Activated CD4-positive, alpha-beta T cell treated with anti-CD3 and anti-CD28 coated beads, Interleukin-2, amount 10 ng/mL, durations not matched to agents 7 days and 5 days (primary cell): ENCODE results near the gene MRGPRE. TPM values are rescaled to one million over a fixed set of nuclear protein-coding genes. Genes with fewer than 3 reads are reported as not detected.

Experiments used
- CTCF ChIA-PET: fragments of 350-600 bp; sonication (Branson Sonifier 250); formaldehyde crosslinking; loops from one replicate; lab custom pipeline; 2021; ENCODE audit warnings: antibody characterized with exemption; lab: Charles Lee
- POLR2A ChIA-PET: fragments of 350-600 bp; sonication (Branson Sonifier 250); formaldehyde crosslinking; loops from one replicate; lab custom pipeline; 2021; ENCODE audit warnings: antibody characterized with exemption; lab: Charles Lee
- DNase-seq: peaks from one replicate; pipeline ENCODE4 v3.0.0-alpha.2; 2020
- H3K27ac Mint-ChIP-seq: one replicate; pipeline ENCODE4 v1.8.0; 2021; ENCODE audit warnings: mild to moderate bottlenecking, moderate library complexity, mixed read lengths
- H3K27me3 Mint-ChIP-seq: one replicate; pipeline ENCODE4 v1.8.0; 2021; ENCODE audit warnings: mixed read lengths
- H3K36me3 Mint-ChIP-seq: one replicate; pipeline ENCODE4 v1.8.0; 2021; ENCODE audit warnings: low read depth, mixed read lengths
- H3K4me1 Mint-ChIP-seq: one replicate; pipeline ENCODE4 v1.8.0; 2021; ENCODE audit warnings: mixed read lengths
- H3K4me3 Mint-ChIP-seq: one replicate; pipeline ENCODE4 v1.8.0; 2021; ENCODE audit warnings: mild to moderate bottlenecking, moderate library complexity, mixed read lengths
- H3K9me3 Mint-ChIP-seq: one replicate; pipeline ENCODE4 v1.8.0; 2021; ENCODE audit warnings: mixed read lengths
- total RNA-seq, 2 experiments: library from RNA; stranded (reverse); gene quantifications; one replicate each; pipeline ENCODE4 v1.2.3, GENCODE V29; 2021

Gene MRGPRE
- total RNA-seq, 2 experiments from 2014 or later: not detected

GRCh38 chr11:3232956-3233355 is 739 bp upstream of the MRGPRE start:
- Mint-ChIP-seq H3K27me3 (no peaks in the 10 kb centered on the region), H3K9me3 (no peaks in the 10 kb centered on the region), H3K4me1 (no peaks in the 10 kb centered on the region), H3K27ac (no peak overlapping the region), H3K4me3 (no peak overlapping the region), H3K36me3 (no peaks in the 10 kb centered on the region)
- no peak for DNase-seq
- CTCF ChIA-PET: no interaction called here
- POLR2A ChIA-PET: no interaction called here

- no peak overlapping the region for H3K27ac Mint-ChIP-seq
- H3K27me3 Mint-ChIP-seq: no peaks in the 10 kb centered on the region
- no peaks in the 10 kb centered on the region for H3K36me3 Mint-ChIP-seq
Observed at GRCh38 chr11:3231550-3231850, 717 bp downstream of the MRGPRE start.

GRCh38 chr11:3230636-3231549 is 1.3 kb downstream of the MRGPRE start:
- Mint-ChIP-seq H3K27me3 (no peaks in the 10 kb centered on the region), H3K27ac (no peak overlapping the region), H3K4me3 (no peak overlapping the region), H3K4me1 (no peaks in the 10 kb centered on the region), H3K9me3 (no peaks in the 10 kb centered on the region), H3K36me3 (no peaks in the 10 kb centered on the region)
- POLR2A ChIA-PET: no interaction called here
- DNase-seq: no peak
- CTCF ChIA-PET: no interaction called here

More at GRCh38 chr11:3231550-3231850, 717 bp downstream of the MRGPRE start:
- no peak overlapping the region for H3K4me3 Mint-ChIP-seq
- CTCF ChIA-PET: no interaction called here
- H3K4me1 Mint-ChIP-seq: no peaks in the 10 kb centered on the region
- POLR2A ChIA-PET: no interaction called here
- H3K9me3 Mint-ChIP-seq: no peaks in the 10 kb centered on the region
- DNase-seq: no peak

GRCh38 chr11:3229673-3230630 is 2.3 kb downstream of the MRGPRE start:
- no peak overlapping the region for H3K4me3 Mint-ChIP-seq
- ChIA-PET POLR2A (no interaction called here), CTCF (no interaction called here)
- no peaks in the 10 kb centered on the region for H3K36me3 Mint-ChIP-seq
- DNase-seq: no peak
- no peaks in the 10 kb centered on the region for H3K27me3 Mint-ChIP-seq
- H3K27ac Mint-ChIP-seq: no peak overlapping the region
- no peaks in the 10 kb centered on the region for H3K9me3 Mint-ChIP-seq
- no peaks in the 10 kb centered on the region for H3K4me1 Mint-ChIP-seq

GRCh38 chr11:3228445-3228829 is 3.8 kb downstream of the MRGPRE start:
- Mint-ChIP-seq H3K4me1 (no peaks in the 10 kb centered on the region), H3K36me3 (no peaks in the 10 kb centered on the region), H3K4me3 (no peak overlapping the region), H3K27ac (no peak overlapping the region), H3K9me3 (no peaks in the 10 kb centered on the region), H3K27me3 (peaks cover 2% of the 10 kb centered on the region)
- no peak for DNase-seq
- POLR2A ChIA-PET: no interaction called here
- CTCF ChIA-PET: interaction anchor here (1.1 kb wide), 1 partner anchor 572 kb away, joined by 3 read pairs; no protein-coding TSS in a partner anchor

GRCh38 chr11:3227568-3228444 is 4.4 kb downstream of the MRGPRE start:
- Mint-ChIP-seq H3K27me3 (peaks cover 5% of the 10 kb centered on the region), H3K27ac (no peak overlapping the region)
- POLR2A ChIA-PET: no interaction called here

GRCh38 chr11:3226846-3227567 is 5.2 kb downstream of the MRGPRE start:
- peaks cover 5% of the 10 kb centered on the region for H3K27me3 Mint-ChIP-seq
- CTCF ChIA-PET: interaction anchor here (0.6 kb wide), 1 partner anchor 16 kb away, joined by 3 read pairs; no protein-coding TSS in a partner anchor
- H3K9me3 Mint-ChIP-seq: no peaks in the 10 kb centered on the region
- DNase-seq: no peak
- no peaks in the 10 kb centered on the region for H3K36me3 Mint-ChIP-seq
- peaks cover 9% of the 10 kb centered on the region for H3K4me1 Mint-ChIP-seq
- POLR2A ChIA-PET: no interaction called here
- no peak overlapping the region for H3K27ac Mint-ChIP-seq
- no peak overlapping the region for H3K4me3 Mint-ChIP-seq

More at GRCh38 chr11:3227568-3228444, 4.4 kb downstream of the MRGPRE start:
- Mint-ChIP-seq H3K9me3 (no peaks in the 10 kb centered on the region), H3K4me3 (no peak overlapping the region), H3K36me3 (no peaks in the 10 kb centered on the region), H3K4me1 (peaks cover 6% of the 10 kb centered on the region)
- no peak for DNase-seq
- CTCF ChIA-PET: no interaction called here

- POLR2A ChIA-PET: no interaction called here
- no peak for DNase-seq
- CTCF ChIA-PET: interaction anchor here (0.6 kb wide), 1 partner anchor 17 kb away, joined by 3 read pairs; no protein-coding TSS in a partner anchor
- no peak overlapping the region for H3K4me3 Mint-ChIP-seq
- peaks cover 5% of the 10 kb centered on the region for H3K27me3 Mint-ChIP-seq
- H3K27ac Mint-ChIP-seq: no peak overlapping the region
- H3K36me3 Mint-ChIP-seq: no peaks in the 10 kb centered on the region
- no peaks in the 10 kb centered on the region for H3K9me3 Mint-ChIP-seq
- peaks cover 9% of the 10 kb centered on the region for H3K4me1 Mint-ChIP-seq
Observed at GRCh38 chr11:3225826-3226750, 6.1 kb downstream of the MRGPRE start.

- no peaks in the 10 kb centered on the region for H3K9me3 Mint-ChIP-seq
- POLR2A ChIA-PET: no interaction called here
- H3K36me3 Mint-ChIP-seq: no peaks in the 10 kb centered on the region
- DNase-seq: peak; percentile 3
- CTCF ChIA-PET: interaction anchor here (1.6 kb wide), 1 partner anchor 10 kb away, joined by 5 read pairs; no protein-coding TSS in a partner anchor
- H3K4me1 Mint-ChIP-seq: peaks cover 9% of the 10 kb centered on the region
- no peak overlapping the region for H3K27ac Mint-ChIP-seq
- no peak overlapping the region for H3K4me3 Mint-ChIP-seq
- H3K27me3 Mint-ChIP-seq: peaks cover 5% of the 10 kb centered on the region
Observed at GRCh38 chr11:3225159-3225758, 7.0 kb downstream of the MRGPRE start.

- ChIA-PET POLR2A (no interaction called here), CTCF (interaction anchor here (0.6 to 1.6 kb wide), 4 partner anchors 11 to 251 kb away, joined by 3 to 5 read pairs (median 3); no protein-coding TSS in a partner anchor)
- Mint-ChIP-seq H3K9me3 (no peaks in the 10 kb centered on the region), H3K27me3 (peaks cover 9% of the 10 kb centered on the region), H3K4me1 (peaks cover 9% of the 10 kb centered on the region), H3K36me3 (no peaks in the 10 kb centered on the region), H3K4me3 (no peak overlapping the region), H3K27ac (no peak overlapping the region)
- peak; percentile 4 for DNase-seq
Observed at GRCh38 chr11:3224401-3225057, 7.7 kb downstream of the MRGPRE start.
